Breast epithelium (tissue), 4 donors: Measurements from ENCODE around the gene REG3G. TPM values are rescaled to one million over a fixed set of nuclear protein-coding genes. Genes with fewer than 3 reads are reported as not detected.
"Not testable (repeated sequence)": the region's sequence is repeated elsewhere in the genome, so short reads cannot be mapped to it uniquely, and the experiment has no call there.

ENCODE experiments used
- DNase-seq, 2 donors: peaks; one replicate each; pipeline ENCODE4 v3.0.0-alpha.2; 2019; ENCODE audit warnings: low spot score in 2 of 2
- H3K27ac ChIP-seq, 2 donors: fragments of 200-600 bp; sonication (generic) in 1 of 2; one replicate each; pipeline ENCODE4 v1.5.1; 2016 to 2019; ENCODE audit warnings: mild to moderate bottlenecking in 1 of 2
- H3K27me3 ChIP-seq, 2 donors: fragments of 200-600 bp; sonication (generic) in 1 of 2; one replicate each; pipeline versions ENCODE4 v1.5.1 to v1.6.0; 2017 to 2019; ENCODE audit warnings: control low read depth in 1 of 2, mild to moderate bottlenecking in 1 of 2
- H3K36me3 ChIP-seq: fragments of 200-600 bp; one replicate; pipeline ENCODE4 v1.5.1; 2019
- H3K4me1 ChIP-seq, 2 donors: fragments of 200-600 bp; sonication (generic); one replicate each; pipeline ENCODE4 v1.5.1; 2016 to 2019; ENCODE audit warnings: control low read depth in 1 of 2
- H3K4me3 ChIP-seq, 3 donors: fragments of 200-600 bp; sonication (generic); 1 replicate in 2 of 3; 2 replicates in 1 of 3; pipeline ENCODE4 v1.5.1; 2016 to 2019; ENCODE audit warnings: mild to moderate bottlenecking in 3 of 3, moderate library complexity in 2 of 3
- H3K9me3 ChIP-seq, 2 donors: fragments of 200-600 bp; sonication (generic) in 1 of 2; one replicate each; pipeline ENCODE4 v1.5.1; 2016 to 2019; ENCODE audit warnings: control low read depth in 1 of 2
- CTCF ChIP-seq, 3 donors: fragments of 450-650 bp; IDR thresholded peaks; one replicate each; pipeline ENCODE4 v1.5.1; 2016 to 2017; ENCODE audit warnings: antibody characterized with exemption in 3 of 3, mild to moderate bottlenecking in 3 of 3, moderate library complexity in 3 of 3
- POLR2A ChIP-seq: fragments of 450-650 bp; IDR thresholded peaks from one replicate; pipeline ENCODE4 v1.6.1; 2016; ENCODE audit warnings: antibody characterized with exemption, mild to moderate bottlenecking, moderate library complexity
- POLR2AphosphoS5 ChIP-seq, 3 donors: sonication (generic); formaldehyde crosslinking; IDR thresholded peaks; one replicate each; pipeline ENCODE4 v1.6.1; 2017; ENCODE audit warnings: antibody characterized with exemption in 3 of 3
- intact Hi-C: fragments of 100-400 bp; cut with DNase I; formaldehyde crosslinking; loops from one replicate; pipeline ENCODE4 v1.15.1; 2023; ENCODE audit warnings: low total_unique reads
- total RNA-seq, 3 donors: library from RNA; depleted of rRNA; stranded (reverse); fragments of >200 nt; gene quantifications; one replicate each; pipeline ENCODE4 v1.1.0, GENCODE V29; 2016

REG3G gene
- total RNA-seq, 3 donors from 2014 or later, result not detected

- TF ChIP-seq POLR2A (no peak), POLR2AphosphoS5 (IDR thresholded peaks at IDR 0.05) (no peak), CTCF (IDR thresholded peaks at IDR 0.05) (no peak)
- DNase-seq, result no peak
- Histone ChIP-seq H3K4me1 (no peaks in the 10 kb centered on the region), H3K9me3 (no peaks in the 10 kb centered on the region), H3K36me3 (no peaks in the 10 kb centered on the region), H3K27ac (no peak overlapping the region), H3K27me3 (no peaks in the 10 kb centered on the region), H3K4me3 (no peak overlapping the region)
- intact Hi-C loops, result no loop called here
Observed at GRCh38 chr2:79016342-79016741, 9.2 kb upstream of the REG3G start.

DNA sequence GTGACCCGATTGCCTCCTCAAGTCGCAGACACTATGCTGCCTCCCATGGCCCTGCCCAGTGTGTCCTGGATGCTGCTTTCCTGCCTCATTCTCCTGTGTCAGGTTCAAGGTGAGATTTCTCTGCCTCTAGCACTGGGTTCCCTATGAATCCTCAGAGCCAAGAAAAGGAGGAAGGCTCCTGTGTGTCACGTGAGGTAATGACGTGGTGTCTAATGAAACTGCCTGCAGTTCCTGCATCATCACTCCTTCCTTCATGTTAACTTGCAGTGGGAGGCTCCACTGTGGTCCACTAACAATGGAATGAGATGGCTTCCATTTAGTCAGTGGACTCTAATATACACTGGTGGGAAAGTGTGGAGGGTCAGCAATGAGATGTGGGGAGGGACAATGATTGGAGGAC, 559 bp downstream of the REG3G start:
- no peaks in the 10 kb centered on the region for H3K4me1 ChIP-seq
- H3K27me3 ChIP-seq, result no peaks in the 10 kb centered on the region
- TF ChIP-seq POLR2A (no peak), CTCF (IDR thresholded peaks at IDR 0.05) (no peak), POLR2AphosphoS5 (IDR thresholded peaks at IDR 0.05) (no peak)
- no peak overlapping the region for H3K27ac ChIP-seq
- intact Hi-C loops, result no loop called here
- H3K4me3 ChIP-seq, result no peak overlapping the region
- no peaks in the 10 kb centered on the region for H3K9me3 ChIP-seq
- DNase-seq, result no peak
- H3K36me3 ChIP-seq, result no peaks in the 10 kb centered on the region

- DNase-seq, result no peak
- Histone ChIP-seq H3K27ac (no peak overlapping the region), H3K4me1 (no peaks in the 10 kb centered on the region), H3K4me3 (no peak overlapping the region), H3K27me3 (no peaks in the 10 kb centered on the region), H3K36me3 (no peaks in the 10 kb centered on the region), H3K9me3 (no peaks in the 10 kb centered on the region)
- TF ChIP-seq CTCF (IDR thresholded peaks at IDR 0.05) (no peak), POLR2AphosphoS5 (IDR thresholded peaks at IDR 0.05) (no peak), POLR2A (no peak)
- intact Hi-C loops, result no loop called here
Observed at GRCh38 chr2:79039944-79040343, 14.4 kb downstream of the REG3G start.

- TF ChIP-seq CTCF (IDR thresholded peaks at IDR 0.05) (no peak), POLR2AphosphoS5 (IDR thresholded peaks at IDR 0.05) (no peak), POLR2A (no peak)
Observed at GRCh38 chr2:79041032-79041448, 15.5 kb downstream of the REG3G start.

GRCh38 chr2:79053486-79053885, 28.0 kb downstream of the REG3G start:
- intact Hi-C loops, DNase-seq, H3K4me1 ChIP-seq, H3K27me3 ChIP-seq, H3K27ac ChIP-seq, H3K36me3 ChIP-seq, H3K4me3 ChIP-seq, H3K9me3 ChIP-seq: not testable (repeated sequence)

More at GRCh38 chr2:79041032-79041448, 15.5 kb downstream of the REG3G start:
- Histone ChIP-seq H3K4me1 (no peaks in the 10 kb centered on the region), H3K36me3 (no peaks in the 10 kb centered on the region), H3K9me3 (no peaks in the 10 kb centered on the region), H3K27me3 (no peaks in the 10 kb centered on the region), H3K27ac (no peak overlapping the region), H3K4me3 (no peak overlapping the region)
- DNase-seq, result no peak
- intact Hi-C loops, result no loop called here

DNA sequence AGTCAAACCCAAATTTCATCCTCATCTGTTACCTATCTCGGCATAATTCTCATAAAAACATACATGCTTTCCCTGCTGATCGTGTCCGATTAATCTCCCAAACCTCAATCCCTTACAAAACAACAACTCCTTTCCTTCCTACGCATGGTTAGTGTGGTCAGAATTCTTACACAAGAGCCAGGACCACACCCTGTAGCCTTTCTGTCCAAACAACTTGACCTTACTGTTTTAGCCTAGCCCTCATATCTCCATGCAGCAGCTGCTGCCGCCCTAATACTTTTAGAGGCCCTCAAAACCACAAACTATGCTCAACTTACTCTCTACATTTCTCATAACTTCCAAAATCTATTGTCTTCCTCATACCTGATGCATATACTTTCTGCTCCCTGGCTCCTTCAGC, 29.3 kb downstream of the REG3G start:
- H3K4me3 ChIP-seq, DNase-seq, H3K36me3 ChIP-seq, intact Hi-C loops, H3K27me3 ChIP-seq, H3K4me1 ChIP-seq, H3K9me3 ChIP-seq, H3K27ac ChIP-seq: not testable (repeated sequence)
